AG04450 (cell line): ENCODE results near the gene RGS6. TPM values are rescaled to one million over a fixed set of nuclear protein-coding genes. Genes with fewer than 3 reads are reported as not detected.

Experiments used
- CTCF ChIA-PET: fragments of 300-600, 350-600 bp; formaldehyde crosslinking; extraction: SDS; loops from one replicate; lab custom pipeline; 2022; ENCODE audit warnings: antibody characterized with exemption, inconsistent platforms; lab: Charles Lee
- POLR2A ChIA-PET: fragments of 350-600 bp; formaldehyde crosslinking; extraction: SDS; loops from one replicate; lab custom pipeline; 2021; ENCODE audit warnings: antibody characterized with exemption, inconsistent platforms; lab: Yijun Ruan, JAX
- DNase-seq: peaks from one replicate; pipeline ENCODE4 v3.0.0-alpha.2; 2011; ENCODE audit warnings: low read depth, low spot score
- H3K27ac ChIP-seq: one replicate; pipeline ENCODE4 v1.5.1; 2012; ENCODE audit warnings: low read depth, low read length, control low read depth
- H3K27me3 ChIP-seq: one replicate; pipeline ENCODE4 v1.6.0; 2012; ENCODE audit warnings: low read length; ENCODE audit not compliant: control insufficient read depth, insufficient read depth
- H3K4me3 ChIP-seq: 2 replicates; pipeline ENCODE4 v1.5.1; 2011; ENCODE audit warnings: mild to moderate bottlenecking, low read depth, low read length, control low read depth
- H3K9me3 ChIP-seq: 2 replicates; pipeline ENCODE4 v1.5.1; 2012; ENCODE audit warnings: low read length; ENCODE audit not compliant: control insufficient read depth, insufficient read depth
- CTCF ChIP-seq: IDR thresholded peaks from 2 replicates; pipeline ENCODE4 v1.5.1; 2011; ENCODE audit warnings: low read depth, low read length, control low read depth, inconsistent platforms
- polyA plus RNA-seq: library from polyadenylated mRNA; depleted of rRNA; stranded (reverse); fragments of >200 nt; gene quantifications from 2 replicates; pipeline ENCODE4 v1.2.3, GENCODE V29; 2011

Gene RGS6
- polyA plus RNA-seq, 1 experiment = not detected

DNA sequence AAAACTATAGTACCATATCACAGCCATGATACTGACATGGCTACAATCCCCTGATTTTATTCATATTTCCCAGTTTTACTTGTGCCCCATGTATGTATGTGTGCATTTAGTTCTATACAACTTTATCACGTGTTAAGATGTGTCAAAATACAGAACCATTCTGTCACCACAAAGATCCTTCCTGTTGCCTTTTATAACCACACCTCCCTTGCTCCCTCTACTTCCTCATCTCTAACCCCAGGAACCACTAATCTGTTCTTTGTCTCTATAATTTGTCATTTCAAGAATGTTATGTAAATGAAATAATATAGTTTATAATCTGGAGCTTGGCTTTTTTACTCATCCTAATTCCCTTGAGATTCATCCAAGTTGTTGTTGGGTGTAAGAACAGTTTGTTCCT is 603.3 kb downstream of the RGS6 start:
- Histone ChIP-seq H3K27ac (no peak overlapping the region), H3K9me3 (peaks cover 9% of the 10 kb centered on the region), H3K4me3 (no peak overlapping the region), H3K27me3 (no peaks in the 10 kb centered on the region)
- POLR2A ChIA-PET = no interaction called here
- CTCF ChIA-PET = interaction anchor here (0.6 kb wide), 2 partner anchors 277 to 299 kb away, joined by 3 to 7 read pairs; no protein-coding TSS in a partner anchor
- no peak for DNase-seq
- TF ChIP-seq CTCF = no peak

GRCh38 chr14:72538387-72538786 is 606.2 kb downstream of the RGS6 start:
- Histone ChIP-seq H3K27me3 (no peaks in the 10 kb centered on the region), H3K27ac (no peak overlapping the region), H3K4me3 (no peak overlapping the region), H3K9me3 (peaks cover 7% of the 10 kb centered on the region)
- no peak for TF ChIP-seq CTCF
- CTCF ChIA-PET = no interaction called here
- no peak for DNase-seq
- POLR2A ChIA-PET = no interaction called here

DNA sequence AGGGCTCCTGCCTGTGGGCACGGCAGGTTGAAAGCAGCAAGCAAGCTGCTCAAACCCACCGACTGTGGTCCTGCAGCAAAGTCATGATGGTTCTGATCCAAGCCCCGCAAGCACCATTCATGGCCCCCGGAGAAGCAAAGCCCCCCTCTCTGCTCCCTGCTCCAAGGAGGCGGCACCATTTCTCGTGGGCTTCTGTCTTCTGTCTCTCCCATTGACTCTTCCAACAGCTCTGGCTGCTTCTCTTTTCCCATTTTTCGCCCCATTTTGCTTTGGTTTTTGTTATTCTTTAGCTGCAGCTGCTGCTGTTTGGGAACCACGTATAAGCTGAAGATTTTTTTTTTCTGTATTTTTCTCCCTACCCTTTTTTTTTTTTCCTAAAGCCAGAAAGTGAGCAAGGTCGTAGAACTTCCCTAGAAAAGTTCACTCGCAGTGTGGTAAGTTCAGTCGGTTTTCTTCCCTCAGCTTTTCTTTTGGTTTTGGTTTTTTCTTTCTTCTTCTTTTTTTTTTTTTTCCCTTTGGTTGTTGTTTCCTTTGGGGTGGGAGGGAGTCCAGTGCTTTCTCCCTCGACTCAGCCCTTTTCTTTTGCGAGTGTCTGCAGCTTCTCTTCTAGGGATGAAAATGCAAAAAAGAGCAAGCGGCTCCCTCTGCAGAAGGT is 607.6 kb downstream of the RGS6 start:
- DNase-seq = no peak
- H3K9me3 ChIP-seq = peaks cover 4% of the 10 kb centered on the region
- POLR2A ChIA-PET = interaction anchor here (0.9 kb wide), 1 partner anchor 99 kb away, joined by 4 read pairs; no protein-coding TSS in a partner anchor
- TF ChIP-seq CTCF = no peak
- H3K4me3 ChIP-seq = no peak overlapping the region
- CTCF ChIA-PET = interaction anchor here (0.6 kb wide), 1 partner anchor 366 kb away, joined by 7 read pairs; no protein-coding TSS in a partner anchor
- H3K27me3 ChIP-seq = no peaks in the 10 kb centered on the region
- H3K27ac ChIP-seq = no peak overlapping the region

DNA sequence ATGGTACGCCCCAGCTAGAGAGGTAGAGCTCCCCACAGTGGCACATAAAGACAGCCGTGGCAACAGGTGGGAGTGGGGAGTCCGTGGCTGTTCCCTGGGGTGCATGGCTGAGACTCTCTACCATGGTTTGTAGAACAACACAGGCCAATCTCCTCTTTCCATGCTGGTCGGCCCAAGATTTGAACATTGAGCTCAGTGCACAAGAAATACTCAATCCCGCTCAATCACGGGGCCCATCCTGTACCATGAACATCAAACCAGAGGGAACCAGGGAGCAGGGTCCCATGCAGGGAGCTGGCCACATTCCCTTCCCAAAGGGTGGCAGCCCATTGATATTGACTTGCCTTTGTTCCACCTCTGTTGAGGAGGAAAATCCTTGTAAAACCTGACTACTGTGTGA is 608.6 kb downstream of the RGS6 start:
- CTCF ChIA-PET = no interaction called here
- Histone ChIP-seq H3K27ac (no peak overlapping the region), H3K27me3 (no peaks in the 10 kb centered on the region), H3K9me3 (peaks cover 4% of the 10 kb centered on the region; the same call in 1 of the 2 replicates), H3K4me3 (no peak overlapping the region)
- POLR2A ChIA-PET = interaction anchor here (0.6 kb wide), 1 partner anchor 186 kb away, joined by 3 read pairs; no protein-coding TSS in a partner anchor
- DNase-seq = no peak
- no peak for TF ChIP-seq CTCF

GRCh38 chr14:72541546-72541945 is 609.3 kb downstream of the RGS6 start:
- DNase-seq = no peak
- Histone ChIP-seq H3K4me3 (no peak overlapping the region), H3K27ac (no peak overlapping the region), H3K9me3 (peaks cover 4% of the 10 kb centered on the region; the same call in 1 of the 2 replicates), H3K27me3 (no peaks in the 10 kb centered on the region)
- no peak for TF ChIP-seq CTCF
- ChIA-PET CTCF (no interaction called here), POLR2A (no interaction called here)
